ENCODE data around the gene DOK6.

Gene DOK6

DNA sequence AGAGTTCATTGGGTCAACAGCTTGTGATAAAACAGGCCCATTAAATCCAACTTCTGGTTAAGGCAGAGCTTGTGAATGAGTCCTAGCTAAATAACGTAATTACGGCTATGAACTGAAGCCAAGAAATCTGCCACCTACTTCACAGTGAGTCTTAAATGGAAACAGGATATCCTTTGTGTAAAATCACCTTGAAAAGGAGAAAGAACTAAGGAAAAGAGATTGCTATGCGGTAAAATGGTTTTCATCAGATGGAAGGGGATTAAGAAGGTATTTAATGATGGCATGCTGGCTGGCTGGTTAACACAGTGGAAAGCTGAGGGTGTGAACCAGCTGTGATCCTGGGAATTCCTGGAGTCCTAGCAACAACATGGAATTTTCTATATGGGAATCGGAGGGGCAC lies 156.6 kb downstream of the DOK6 start:
- DNase-seq: no peak

- DNase-seq: no peak
These were observed 157.4 kb downstream of the DOK6 start for GRCh38 chr18:69558052-69558451.

DNA sequence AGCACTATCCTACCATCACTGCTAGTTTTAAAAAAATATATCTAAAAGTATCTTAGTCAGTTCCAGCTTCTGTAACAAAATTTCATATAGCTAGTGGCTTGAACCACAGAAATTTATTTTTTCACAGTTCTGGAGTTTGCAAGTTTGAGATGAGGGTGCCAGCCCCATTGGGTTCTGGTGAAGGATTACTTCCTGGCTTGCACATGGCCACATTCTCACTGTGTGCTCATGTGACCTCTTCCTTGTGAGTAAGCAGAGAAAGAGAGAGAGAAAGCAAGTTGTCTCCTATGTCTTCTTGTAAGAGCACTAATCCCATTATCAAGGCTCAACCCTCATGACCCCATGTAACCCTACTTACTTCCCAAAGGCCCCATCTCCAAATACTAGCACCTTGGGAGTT lies 158.9 kb downstream of the DOK6 start:
- DNase-seq: no peak

DNA sequence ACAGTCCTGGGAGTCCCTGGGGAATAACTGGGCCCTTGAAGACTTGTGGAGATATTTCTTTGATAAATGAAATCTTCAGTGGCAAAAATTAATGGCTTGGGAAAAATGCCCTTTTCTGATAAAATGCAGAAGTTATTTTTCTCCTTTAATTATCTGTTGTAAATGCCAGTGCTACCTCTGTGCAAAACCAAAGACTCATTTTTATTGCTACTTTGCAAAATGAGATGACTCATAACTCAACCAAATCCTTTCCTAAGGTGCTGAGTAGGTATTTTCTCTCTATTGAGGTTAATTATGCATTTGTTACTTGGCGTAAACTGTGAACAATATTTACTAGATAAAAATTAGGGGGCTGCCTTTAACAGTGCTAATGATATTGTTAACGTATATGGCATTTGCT lies 163.9 kb downstream of the DOK6 start:
- DNase-seq: no peak

DNA sequence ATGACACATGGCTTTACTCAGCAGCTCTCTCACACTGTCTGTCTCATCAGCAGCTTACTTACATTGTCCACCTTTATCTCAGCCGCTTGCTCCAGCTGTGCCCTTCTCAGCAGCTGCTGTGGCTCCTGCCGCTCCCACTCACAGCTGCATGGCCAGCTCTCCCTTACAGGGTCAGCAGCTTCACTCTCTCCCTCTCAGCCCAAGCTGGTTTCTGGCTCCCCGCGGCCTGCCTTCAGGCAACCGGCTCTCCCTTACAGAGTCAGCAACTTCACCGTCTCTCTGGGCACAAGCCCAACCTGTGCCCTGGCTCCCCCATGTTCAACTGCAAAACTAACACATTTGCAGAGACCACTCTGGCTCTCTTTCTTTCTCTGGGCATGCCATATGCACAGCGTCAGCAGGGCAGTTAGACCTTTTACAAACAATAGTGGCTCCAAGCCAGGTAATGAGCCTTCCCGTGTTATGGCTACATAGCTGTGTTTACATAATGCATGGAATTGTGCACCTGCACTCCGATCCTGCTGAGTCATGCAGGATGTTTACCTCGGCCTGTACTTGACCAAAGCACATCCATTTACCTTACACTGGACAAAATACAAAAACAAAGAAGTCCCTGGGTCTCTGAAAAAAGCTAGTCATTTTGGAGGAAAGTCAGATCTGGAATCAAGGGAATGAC lies 167.3 kb downstream of the DOK6 start:
- no peak for DNase-seq

GRCh38 chr18:69569133-69569532 lies 168.4 kb downstream of the DOK6 start:
- DNase-seq: no peak

- no peak for DNase-seq
These were observed 173.7 kb downstream of the DOK6 start for GRCh38 chr18:69574401-69574800.

- no peak for DNase-seq
These were observed 179.4 kb downstream of the DOK6 start for GRCh38 chr18:69580107-69580506.

GRCh38 chr18:69584429-69584828 lies 183.7 kb downstream of the DOK6 start:
- DNase-seq: no peak

DNA sequence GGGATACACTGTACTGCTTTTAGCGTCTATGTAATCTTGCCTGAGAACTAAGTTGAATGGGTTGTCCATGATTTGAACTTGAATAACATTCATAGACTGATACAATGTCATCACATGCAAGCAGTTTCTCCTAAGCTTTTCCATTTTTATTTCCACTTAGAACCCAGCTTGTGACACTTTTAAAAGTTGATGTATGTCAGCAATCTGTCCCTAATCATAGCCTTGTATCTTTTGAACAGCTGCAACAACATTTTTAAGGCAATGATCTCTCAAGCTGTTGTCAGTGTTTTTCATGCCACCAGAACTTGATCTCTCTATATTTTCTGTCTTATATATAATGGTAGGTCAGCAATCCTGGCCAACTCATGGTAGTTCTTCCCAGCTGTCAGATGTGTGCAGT lies 185.0 kb downstream of the DOK6 start:
- DNase-seq: no peak

GRCh38 chr18:69586537-69586936 lies 185.8 kb downstream of the DOK6 start:
- DNase-seq: no peak

DNA sequence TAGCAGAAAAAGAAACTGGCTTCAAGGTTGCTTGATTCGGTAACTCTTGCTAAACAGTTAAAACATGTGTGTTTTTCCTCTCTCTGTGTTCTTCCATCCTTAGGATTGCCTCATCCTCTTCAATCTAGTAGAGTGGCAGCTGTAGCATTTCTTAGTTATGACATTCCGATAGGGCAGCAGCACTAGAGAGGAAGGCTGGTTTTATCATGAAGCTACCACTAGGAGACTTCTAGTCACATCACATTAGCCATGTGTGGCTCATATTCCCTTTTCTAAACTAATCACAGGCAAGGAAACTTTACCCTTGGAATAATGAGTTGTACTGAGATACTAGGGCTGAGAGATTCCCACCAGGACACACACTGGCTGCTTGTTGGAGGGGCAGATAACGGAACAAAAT lies 187.6 kb downstream of the DOK6 start:
- no peak for DNase-seq

DNA sequence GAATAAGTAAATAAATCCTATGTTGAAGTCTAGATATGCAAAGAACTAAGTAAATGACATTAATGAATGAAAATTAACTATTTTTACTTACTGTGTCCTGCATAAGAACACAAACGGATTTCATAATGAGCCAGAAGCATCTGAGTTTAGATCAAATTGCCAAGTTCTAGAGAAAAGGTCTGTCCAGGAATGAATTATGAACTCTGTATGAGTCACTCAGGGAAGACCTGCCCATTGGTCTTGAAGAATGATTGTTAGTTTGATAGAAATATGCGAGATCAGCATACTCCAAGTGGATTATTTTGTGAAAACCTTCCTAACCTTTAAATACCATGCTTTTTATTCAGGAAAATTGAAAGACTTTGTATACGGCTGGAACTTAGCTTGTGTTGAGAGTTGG lies 189.5 kb downstream of the DOK6 start:
- no peak for DNase-seq

DNA sequence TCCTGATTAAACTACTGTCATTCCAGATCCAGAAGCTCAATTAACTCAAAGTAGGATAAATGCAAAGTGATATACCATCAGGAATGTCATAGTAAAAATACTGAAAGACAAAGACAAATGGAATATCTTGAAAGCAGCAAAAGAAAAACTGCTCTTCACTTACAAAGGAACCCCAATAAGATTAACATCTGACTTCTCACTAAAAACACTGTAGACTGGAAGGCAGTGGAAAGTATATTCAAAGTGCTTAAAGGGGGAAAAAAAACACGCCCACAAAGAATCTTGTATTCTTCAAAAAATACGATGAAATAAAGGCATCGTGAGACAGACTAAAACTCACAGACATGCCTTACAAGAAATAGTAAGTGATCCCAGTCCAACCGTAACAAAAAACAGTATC lies 195.7 kb downstream of the DOK6 start:
- DNase-seq: no peak

DNA sequence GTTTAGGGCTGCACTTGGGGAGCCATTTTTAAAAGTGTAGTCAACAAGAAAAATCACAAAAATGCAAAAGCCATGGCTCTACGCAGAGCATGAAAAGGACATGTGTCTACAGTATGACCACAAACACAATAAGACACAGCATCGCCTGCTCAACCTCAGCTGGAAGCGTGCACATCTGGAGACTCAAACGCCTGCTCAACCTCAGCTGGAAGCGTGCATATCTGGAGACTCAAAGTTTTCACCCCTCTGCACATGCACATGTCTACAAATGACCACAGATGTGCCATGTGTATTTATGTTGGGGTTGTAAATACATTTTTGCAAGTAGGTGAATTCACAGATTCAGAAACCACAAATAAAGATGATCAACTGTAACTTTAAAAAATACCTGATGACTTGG lies 196.9 kb downstream of the DOK6 start:
- DNase-seq: no peak

DNA sequence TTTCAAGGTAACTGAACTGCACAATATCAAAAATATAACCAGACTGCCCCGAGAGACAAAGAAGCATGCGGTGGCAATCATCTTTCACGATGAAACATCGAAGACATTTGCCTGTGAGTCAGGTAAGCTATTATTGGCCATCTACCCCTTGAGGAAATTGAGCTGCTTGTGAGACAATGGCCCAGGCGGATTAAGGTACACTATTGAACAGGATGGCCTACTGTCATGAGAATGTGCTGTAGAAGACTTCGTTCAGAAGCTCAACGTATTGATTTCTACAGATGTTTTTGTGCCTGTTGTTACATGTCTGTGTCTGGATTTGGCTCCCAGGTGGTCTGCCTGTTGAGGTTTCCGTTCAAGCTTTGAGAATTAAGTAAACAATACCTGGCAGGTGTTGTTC lies 198.7 kb downstream of the DOK6 start:
- DNase-seq: no peak

GRCh38 chr18:69612242-69612641 lies 211.6 kb downstream of the DOK6 start:
- no peak for DNase-seq

- DNase-seq: no peak
These were observed 215.4 kb downstream of the DOK6 start for GRCh38 chr18:69616114-69616513.

DNA sequence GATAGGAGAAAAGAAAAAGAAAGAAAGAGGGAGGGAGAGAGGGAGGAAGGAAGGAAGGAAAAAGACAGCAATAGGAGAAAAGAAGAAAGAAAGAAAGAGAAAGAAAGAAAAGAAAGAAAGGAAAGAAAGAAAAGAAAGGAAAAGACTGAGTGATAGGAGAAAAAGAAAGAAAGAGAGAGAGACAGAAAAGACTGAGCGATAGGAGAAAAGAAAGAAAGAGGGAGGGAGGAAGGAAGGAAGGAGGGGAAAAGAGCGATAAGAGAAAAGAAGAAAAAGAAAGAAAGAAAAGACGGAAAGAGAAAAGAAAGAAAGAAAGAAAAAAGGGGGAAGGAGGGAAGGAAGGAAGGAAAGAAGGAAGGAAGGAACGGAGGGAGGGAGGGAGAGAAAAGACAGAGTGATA lies 216.7 kb downstream of the DOK6 start:
- DNase-seq: no peak

DNA sequence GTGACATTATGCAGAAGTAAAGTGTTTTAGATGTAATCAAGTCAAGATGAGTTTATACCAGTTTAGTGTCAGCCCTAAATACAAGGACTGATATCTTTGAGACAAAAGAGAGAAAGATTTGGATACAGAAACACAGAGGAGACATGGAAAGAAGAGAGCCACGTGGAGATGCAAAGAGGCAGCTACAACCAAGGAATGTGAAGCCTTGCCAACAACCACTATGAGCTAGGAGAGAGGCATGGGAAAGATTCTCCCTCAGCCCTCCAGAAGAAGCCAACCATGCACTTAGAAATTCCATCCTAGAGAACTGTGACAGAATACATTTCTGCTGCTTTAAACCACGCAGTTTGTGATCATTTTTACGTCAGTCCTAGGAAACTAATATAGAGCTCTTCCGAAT lies 217.2 kb downstream of the DOK6 start:
- no peak for DNase-seq

GRCh38 chr18:69622184-69622583 lies 221.5 kb downstream of the DOK6 start:
- DNase-seq: no peak

- DNase-seq: no peak
These were observed 222.3 kb downstream of the DOK6 start for GRCh38 chr18:69622961-69623360.

- no peak for DNase-seq
These were observed 225.5 kb downstream of the DOK6 start for GRCh38 chr18:69626171-69626570.

- no peak for DNase-seq
These were observed 226.1 kb downstream of the DOK6 start for GRCh38 chr18:69626643-69627242.

- no peak for DNase-seq
These were observed 228.2 kb downstream of the DOK6 start for GRCh38 chr18:69628774-69629359.
